ENCODE measurements around the gene ZNF536. TPM values are rescaled to one million over a fixed set of nuclear protein-coding genes. Genes with fewer than 3 reads are reported as not detected.

Gene ZNF536
- polyA plus RNA-seq, 1 donor (not counting 4 experiments of a cell fraction or from before 2014, with no cell fraction given): not detected

- no peaks in the 10 kb centered on the region for H3K36me3 ChIP-seq (ENCODE audit: control insufficient read depth in 2 of 2, extremely low read depth in 1 of 2, insufficient read depth in 2 of 2, low read length in 2 of 2)
- H3K27ac ChIP-seq (ENCODE audit: control insufficient read depth, insufficient read depth, low read length): no peak overlapping the region
- H3K27me3 ChIP-seq (ENCODE audit: control insufficient read depth, extremely low read depth, insufficient read depth, low read length): no peaks in the 10 kb centered on the region
- FAIRE-seq: no peak
- H3K4me2 ChIP-seq (ENCODE audit: control insufficient read depth, extremely low read depth, insufficient read depth, low read depth, low read length): no peak overlapping the region
- TF ChIP-seq EZH2 (IDR thresholded peaks at IDR 0.05; ENCODE audit: low read length) (no peak), CTCF (optimal IDR thresholded peaks at IDR 0.05 in 1 of 3, IDR thresholded peaks at IDR 0.05 in 1 of 3, conservative IDR thresholded peaks at IDR 0.05 in 1 of 3; ENCODE audit: extremely low read depth in 1 of 3, insufficient read depth in 2 of 3, low read length in 3 of 3) (no peak)
- DNase-seq (ENCODE audit: low read depth, low spot score): no peak
- no peak overlapping the region for H2AFZ ChIP-seq (ENCODE audit: control insufficient read depth, low read length)
- H3K4me3 ChIP-seq (ENCODE audit: control insufficient read depth in 2 of 3, extremely low read depth in 1 of 3, insufficient read depth in 2 of 3, low read depth in 1 of 3, low read length in 3 of 3): no peak overlapping the region
- H3K4me1 ChIP-seq (ENCODE audit: control insufficient read depth, extremely low read depth, insufficient read depth, low read length): no peaks in the 10 kb centered on the region
- H4K20me1 ChIP-seq (ENCODE audit: control insufficient read depth, extremely low read depth, insufficient read depth, low read length): no peaks in the 10 kb centered on the region
- H3K79me2 ChIP-seq (ENCODE audit: control insufficient read depth, insufficient read depth, low read length): no peaks in the 10 kb centered on the region
- H3K9ac ChIP-seq (ENCODE audit: control insufficient read depth, extremely low read depth, insufficient read depth, low read length): no peak overlapping the region
- H3K9me3 ChIP-seq (ENCODE audit: control insufficient read depth, low read depth, low read length): no peaks in the 10 kb centered on the region
- H3K9me1 ChIP-seq (ENCODE audit: control insufficient read depth, extremely low read depth, insufficient read depth, low read length): no peaks in the 10 kb centered on the region
- dilution Hi-C loops (cut with MboI; ENCODE audit: extremely low pct_ligation_motif_present, low sequenced_read_pairs): no loop called here
Observed at GRCh38 chr19:30504272-30504671, 132.1 kb downstream of the ZNF536 start.

GRCh38 chr19:30512176-30513081 is 140.2 kb downstream of the ZNF536 start:
- TF ChIP-seq CTCF (optimal IDR thresholded peaks at IDR 0.05 in 1 of 3, IDR thresholded peaks at IDR 0.05 in 1 of 3, conservative IDR thresholded peaks at IDR 0.05 in 1 of 3; ENCODE audit: extremely low read depth in 1 of 3, insufficient read depth in 2 of 3, low read length in 3 of 3): no peak
- TF ChIP-seq EZH2 (IDR thresholded peaks at IDR 0.05; ENCODE audit: low read length): no peak
- dilution Hi-C loops (cut with MboI; ENCODE audit: extremely low pct_ligation_motif_present, low sequenced_read_pairs): no loop called here
- H3K79me2 ChIP-seq (ENCODE audit: control insufficient read depth, insufficient read depth, low read length): no peaks in the 10 kb centered on the region
- no peak overlapping the region for H3K4me3 ChIP-seq (ENCODE audit: control insufficient read depth in 2 of 3, extremely low read depth in 1 of 3, insufficient read depth in 2 of 3, low read depth in 1 of 3, low read length in 3 of 3)
- no peak overlapping the region for H3K9ac ChIP-seq (ENCODE audit: control insufficient read depth, extremely low read depth, insufficient read depth, low read length)
- no peak for DNase-seq (ENCODE audit: low read depth, low spot score)
- no peaks in the 10 kb centered on the region for H3K9me1 ChIP-seq (ENCODE audit: control insufficient read depth, extremely low read depth, insufficient read depth, low read length)
- no peak overlapping the region for H3K27ac ChIP-seq (ENCODE audit: control insufficient read depth, insufficient read depth, low read length)
- no peak overlapping the region for H3K4me2 ChIP-seq (ENCODE audit: control insufficient read depth, extremely low read depth, insufficient read depth, low read depth, low read length)
- FAIRE-seq: no peak
- no peaks in the 10 kb centered on the region for H3K9me3 ChIP-seq (ENCODE audit: control insufficient read depth, low read depth, low read length)
- H4K20me1 ChIP-seq (ENCODE audit: control insufficient read depth, extremely low read depth, insufficient read depth, low read length): no peaks in the 10 kb centered on the region
- H3K27me3 ChIP-seq (ENCODE audit: control insufficient read depth, extremely low read depth, insufficient read depth, low read length): no peaks in the 10 kb centered on the region
- H3K36me3 ChIP-seq (ENCODE audit: control insufficient read depth in 2 of 2, extremely low read depth in 1 of 2, insufficient read depth in 2 of 2, low read length in 2 of 2): no peaks in the 10 kb centered on the region
- no peak overlapping the region for H2AFZ ChIP-seq (ENCODE audit: control insufficient read depth, low read length)
- H3K4me1 ChIP-seq (ENCODE audit: control insufficient read depth, extremely low read depth, insufficient read depth, low read length): no peaks in the 10 kb centered on the region

Data from keratinocyte (primary cell).